HG03354 (cell line): ENCODE measurements around the gene PTPRG.
"Not testable (repeated sequence)": the region's sequence is repeated elsewhere in the genome, so short reads cannot be mapped to it uniquely, and the experiment has no call there.

ENCODE experiments used
- ATAC-seq: cut with Tn5 transposase; IDR thresholded peaks from one replicate; pipeline ENCODE4 v1.9.1; 2021; ENCODE audit warnings: mild to moderate bottlenecking; ENCODE audit not compliant: unreplicated experiment, poor library complexity, severe bottlenecking

Gene PTPRG

DNA sequence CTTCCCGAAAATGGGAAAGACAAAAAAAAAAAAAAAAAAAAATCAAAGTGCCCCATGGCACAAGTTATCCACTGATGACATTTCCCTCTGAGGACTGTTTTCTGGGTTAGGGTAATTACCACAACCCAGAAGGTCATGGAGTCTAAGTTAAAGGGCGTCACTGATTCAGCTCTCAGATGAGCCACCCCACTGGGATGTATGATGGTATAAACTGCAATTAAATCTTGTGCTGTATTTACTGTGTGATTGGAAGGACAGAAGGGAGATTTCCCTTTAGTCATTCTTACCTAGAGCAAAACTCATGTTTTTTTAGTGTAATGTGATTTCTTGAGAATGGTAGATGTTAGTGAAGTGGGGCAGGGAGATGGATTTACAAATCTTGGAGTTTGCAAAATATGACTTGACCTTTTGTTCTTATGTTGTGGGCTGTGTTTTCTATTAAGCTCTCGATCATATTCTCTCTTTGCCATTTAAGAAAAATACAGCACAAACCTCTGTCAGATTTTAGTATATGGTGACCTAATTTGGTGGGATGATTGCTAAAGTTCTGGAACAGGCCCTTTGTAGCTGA lies 244.2 kb downstream of the PTPRG start:
- no peak for ATAC-seq

DNA sequence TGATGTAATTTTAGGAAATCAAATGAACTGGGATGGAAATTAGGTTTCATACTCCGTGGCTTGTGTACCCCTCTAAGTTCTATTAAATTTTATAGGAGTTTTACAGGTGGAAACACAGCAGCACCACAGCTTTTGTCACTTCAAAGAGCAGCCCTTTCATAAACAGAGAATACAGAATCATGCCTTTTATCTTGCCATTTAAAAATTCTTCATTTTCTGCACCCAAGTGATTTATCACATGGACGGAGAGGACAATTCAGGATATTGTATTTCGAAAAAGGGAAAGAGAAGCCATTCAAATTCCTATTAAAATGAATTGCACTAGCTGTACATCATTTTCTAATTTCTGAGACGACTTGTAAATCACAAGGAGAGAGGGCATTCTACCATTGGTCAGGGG lies 245.4 kb downstream of the PTPRG start:
- ATAC-seq: no peak

DNA sequence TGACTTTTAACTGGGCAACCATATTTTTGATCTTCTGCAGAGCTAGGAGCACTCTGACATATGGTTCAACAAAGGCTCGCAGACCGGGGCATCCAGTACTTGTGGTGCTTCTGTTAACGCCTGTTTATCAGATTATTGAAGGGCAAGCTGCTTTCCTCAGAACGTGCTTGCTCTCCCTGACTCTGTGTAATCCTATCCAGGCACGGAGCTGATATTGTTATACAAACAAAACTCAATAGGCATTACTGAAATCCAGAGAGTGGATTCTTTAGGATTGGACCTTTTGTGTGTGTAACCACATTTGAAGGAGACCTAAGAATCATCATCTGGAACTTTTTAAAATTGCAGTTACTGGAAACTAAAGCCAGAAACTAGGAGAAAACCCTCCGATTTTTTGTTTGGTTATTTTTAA lies 246.5 kb downstream of the PTPRG start:
- ATAC-seq: no peak

DNA sequence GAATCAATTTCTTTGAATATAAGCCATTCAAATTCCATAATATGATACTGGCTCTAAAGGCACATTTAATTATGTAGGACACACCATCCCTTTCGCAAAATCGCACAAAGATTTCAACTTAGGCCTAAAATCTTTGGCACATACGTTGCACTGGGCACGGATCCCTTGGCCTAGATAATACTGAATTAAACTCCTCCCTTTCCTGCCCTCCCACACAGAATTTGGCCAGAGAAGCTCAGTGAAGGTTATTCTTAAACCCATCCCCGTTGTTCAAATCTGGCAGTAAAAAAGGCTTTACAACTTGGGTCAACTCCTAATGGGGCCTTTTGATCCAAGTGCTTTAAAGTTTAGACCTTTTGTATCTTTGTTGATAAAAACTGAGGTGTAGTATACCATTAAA lies 247.2 kb downstream of the PTPRG start:
- ATAC-seq: no peak

DNA sequence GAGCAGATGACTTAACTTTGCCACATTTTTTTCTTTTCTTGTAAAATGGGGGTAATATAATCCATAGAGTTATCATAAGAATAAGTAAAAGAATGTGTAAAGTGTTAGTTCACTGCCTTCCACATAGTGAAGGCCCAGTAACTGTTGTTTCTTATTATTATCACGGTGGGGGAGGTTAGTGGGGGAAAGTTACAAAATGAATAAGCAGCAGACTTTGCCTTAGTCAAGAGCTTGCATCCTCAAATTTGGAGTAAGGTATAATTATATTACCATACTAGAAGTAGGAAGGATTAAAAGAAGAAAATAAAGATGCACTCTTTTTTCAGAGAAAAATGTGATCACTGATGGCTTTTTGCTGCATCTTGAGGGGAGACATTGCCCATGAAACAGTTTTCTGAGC lies 247.6 kb downstream of the PTPRG start:
- ATAC-seq: no peak

DNA sequence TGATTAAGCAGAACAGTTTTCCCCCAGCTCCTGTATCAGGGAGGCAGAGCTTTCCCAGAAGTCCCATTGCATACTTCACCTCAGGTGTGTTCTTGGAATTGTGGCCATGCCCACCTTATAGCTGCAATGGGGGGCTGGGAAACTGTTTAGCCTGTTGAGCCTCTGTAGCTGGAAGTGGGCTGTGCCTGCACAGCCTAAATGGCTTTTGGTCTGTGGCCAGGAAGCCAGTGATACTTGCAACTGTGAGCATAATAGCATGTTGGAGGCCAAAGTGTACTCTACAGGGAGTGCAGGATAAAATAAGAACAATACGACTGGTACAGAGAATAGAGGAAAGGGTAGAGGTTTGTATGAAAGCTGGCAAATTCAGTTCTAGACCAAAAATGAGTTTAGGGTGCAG lies 248.5 kb downstream of the PTPRG start:
- no peak for ATAC-seq

DNA sequence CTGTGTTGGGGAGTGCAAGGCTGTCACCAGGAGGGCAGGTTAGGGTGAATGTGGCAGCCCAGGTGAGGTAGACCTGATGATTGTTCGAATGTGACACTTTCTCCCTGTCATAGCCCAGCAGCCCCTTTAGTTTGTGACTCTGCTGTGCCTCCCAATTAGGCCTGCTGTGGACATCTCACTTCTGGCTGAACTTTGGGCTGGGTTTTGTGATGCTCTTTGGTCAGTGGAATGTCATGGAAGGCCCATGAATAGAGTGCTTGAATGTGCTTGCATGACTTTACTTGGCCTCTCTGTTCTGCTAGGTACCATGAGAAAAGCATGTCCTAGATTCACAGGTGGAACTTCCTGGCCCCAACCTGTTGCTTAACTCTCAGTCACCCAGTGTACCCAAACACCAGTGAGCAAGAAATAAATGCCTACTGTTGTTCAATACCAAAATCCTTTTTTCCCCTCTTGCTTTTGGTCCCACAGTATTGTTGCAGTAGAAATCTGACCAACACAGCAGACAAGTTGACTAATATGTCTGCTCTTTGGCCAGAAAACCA lies 249.7 kb downstream of the PTPRG start:
- no peak for ATAC-seq

DNA sequence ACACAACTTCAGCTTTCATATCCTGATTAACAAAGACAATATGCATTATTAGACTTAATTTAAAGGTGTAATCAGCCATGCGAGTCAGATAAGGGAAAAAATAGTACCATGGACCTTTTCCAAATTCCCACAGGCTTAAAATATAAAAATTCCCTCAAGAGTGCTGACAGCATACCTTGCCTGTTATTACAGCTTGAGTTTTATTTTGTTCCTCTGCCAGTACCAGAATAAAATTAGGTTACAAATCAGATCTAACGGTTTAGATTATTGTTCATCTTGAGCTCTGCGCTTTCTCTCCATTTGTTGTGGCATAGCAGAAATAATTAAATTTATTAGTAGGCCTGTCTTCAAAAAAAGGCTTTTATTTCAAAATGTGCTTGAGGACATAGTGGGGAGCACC lies 250.3 kb downstream of the PTPRG start:
- no peak for ATAC-seq

DNA sequence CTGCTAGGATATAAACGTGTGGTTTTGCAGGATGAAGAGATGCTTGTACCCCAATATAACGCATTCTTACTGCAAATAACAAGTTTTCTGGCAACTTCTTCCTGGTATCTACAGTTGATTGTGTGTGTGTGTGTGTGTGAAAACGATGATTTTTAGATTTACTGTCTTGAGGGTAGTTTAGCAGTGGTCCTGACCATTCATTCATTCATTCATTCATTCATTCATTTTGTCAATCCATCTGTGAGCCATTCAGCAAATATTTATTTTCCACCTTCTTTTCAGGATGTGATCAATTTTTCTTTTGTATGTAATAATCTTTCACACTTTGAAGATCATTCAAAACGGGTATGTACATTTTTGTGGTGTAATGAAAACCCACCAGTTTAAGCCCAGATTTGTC lies 250.7 kb downstream of the PTPRG start:
- ATAC-seq: no peak

DNA sequence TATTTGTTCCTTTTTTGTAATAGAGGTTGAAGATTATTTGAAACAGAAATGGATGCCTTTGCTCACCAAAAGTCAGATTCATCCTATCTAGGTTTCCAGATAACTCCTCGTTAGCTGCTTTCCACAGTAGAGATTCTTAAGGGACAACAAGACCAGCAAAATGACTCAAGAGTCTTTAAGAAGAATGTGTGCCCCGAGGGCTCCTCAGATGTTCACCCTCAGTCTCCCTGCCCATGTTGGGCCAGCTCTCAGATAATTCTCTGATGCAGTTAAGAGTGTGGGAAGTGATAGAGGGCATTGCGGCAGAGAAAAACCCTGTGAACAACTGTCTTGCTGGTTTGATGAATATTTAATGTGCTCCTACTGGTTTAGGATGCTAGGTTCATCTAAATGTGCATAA lies 251.1 kb downstream of the PTPRG start:
- ATAC-seq: no peak

DNA sequence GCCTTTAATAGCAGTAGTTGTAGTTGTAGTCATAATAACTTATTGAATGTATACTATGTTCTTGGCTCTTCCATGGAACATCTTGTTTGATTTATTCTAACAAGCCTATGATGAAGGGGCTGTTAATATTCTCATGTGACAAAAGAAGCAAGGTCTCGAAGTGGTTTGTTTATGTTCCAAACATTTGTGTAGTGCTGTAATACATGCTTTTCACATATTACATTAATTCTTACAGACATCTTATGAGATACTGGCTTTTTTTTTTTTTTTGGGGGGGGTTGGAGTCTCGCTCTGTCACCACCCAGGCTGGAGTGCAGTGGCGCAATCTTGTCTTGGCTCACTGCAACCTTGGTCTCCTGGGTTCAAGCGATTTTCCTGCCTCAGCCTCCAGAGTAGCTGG lies 252.3 kb downstream of the PTPRG start:
- no peak for ATAC-seq

DNA sequence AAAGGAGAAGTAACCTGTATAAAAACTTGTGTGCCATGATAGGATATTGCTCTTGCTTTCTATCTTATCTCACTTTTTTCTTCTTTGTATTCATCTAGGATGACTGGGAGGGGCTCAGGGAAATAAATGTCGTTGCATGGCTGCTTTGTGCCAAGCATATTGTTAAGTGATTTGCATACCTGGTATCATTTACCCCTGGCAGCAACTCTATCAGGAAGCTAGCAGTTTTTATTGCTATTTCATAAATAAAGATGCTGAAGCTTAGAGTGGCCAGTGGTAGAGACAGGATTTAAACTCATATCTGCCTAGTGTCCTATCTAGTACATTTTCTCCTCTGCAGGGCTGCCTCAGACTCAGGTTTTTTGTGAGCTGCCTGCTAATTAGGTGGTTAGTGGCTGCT lies 253.3 kb downstream of the PTPRG start:
- ATAC-seq: no peak

DNA sequence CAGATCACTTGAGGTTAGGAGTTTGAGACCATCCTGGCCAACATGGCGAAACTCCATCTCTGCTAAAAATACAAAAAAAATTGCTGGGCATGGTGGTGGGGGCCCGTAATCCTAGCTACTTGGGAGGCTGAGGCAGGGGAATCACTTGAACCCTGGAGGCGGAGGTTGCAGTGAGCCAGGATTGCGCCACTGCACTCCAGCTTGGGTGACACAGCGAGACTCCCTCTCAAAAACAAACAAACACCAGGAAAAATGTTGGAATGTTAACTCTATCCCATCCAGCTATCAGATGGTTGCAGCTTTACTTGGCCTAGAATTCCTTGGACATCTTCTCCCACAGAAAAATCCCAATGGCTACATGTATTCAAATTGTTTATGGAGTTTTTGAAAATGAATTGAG lies 254.9 kb downstream of the PTPRG start:
- not testable (repeated sequence) for ATAC-seq

DNA sequence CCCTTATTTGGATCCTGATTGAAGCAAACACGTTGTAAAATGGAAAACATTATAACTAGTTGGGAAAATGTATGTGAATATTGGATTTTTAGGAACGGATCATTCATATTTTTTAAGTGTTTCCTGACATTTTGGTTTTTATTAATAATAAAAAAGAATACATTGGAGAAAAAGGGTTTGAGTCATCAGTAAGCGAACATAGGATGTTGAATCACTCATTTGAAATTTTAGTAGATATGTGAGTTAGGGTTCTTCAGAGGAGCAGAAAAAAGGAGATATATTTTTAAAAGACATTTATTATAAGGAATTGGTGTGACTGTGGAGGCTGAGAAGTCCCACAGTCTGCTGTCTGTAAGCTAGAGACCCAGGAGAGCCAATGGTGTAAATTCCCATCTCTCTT lies 258.5 kb downstream of the PTPRG start:
- no peak for ATAC-seq

DNA sequence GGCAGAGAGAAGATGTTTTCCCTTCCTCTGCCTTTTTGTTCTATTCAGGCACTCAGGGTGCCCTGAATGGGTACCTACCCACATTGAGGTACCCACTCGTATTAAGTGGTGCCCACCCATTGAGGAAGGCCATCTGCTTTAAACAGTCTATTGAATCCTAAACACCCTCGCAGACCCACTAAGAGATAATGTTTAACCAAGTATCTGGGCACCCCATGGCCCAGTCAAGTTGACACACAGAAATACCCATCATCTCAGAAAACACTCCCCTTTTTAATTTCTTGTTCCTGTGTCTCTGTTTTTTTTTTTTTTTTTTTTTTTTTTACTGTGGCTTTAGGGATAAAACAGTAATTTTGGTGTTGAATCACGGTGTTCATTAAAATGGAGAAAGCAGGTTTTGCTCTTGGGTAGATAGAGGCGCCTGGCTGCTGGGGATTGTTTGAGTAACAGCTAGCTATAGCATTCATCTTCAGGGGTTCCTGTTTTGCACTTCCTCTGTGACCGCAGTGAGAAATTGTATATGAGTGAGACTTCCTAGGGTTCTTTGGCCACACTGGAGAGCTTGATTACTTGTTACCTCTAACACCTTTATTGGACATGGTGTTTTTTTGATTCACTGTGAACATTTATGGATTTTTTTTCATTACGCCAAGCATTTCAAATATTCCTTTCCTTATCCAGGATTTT lies 259.1 kb downstream of the PTPRG start:
- ATAC-seq: no peak

DNA sequence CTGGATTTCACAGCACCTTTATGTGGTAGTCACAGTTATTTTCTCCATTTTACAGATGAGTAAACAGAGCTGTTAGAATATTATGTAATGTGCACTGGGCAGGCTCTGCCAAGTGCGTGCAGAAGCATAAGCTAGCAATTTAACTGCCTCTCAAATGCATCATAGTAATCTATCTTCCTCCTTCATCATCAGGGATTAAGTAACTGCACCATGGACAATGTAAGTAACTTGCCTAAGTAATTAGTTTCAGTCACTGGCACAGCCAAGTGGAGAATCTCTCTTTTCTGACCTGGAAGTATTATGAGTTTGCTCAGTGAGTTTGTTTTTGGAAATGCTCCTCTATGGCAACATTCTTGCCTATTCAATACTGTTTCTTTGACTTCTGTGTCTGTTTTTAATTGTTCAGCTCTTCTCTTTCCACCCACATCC lies 260.5 kb downstream of the PTPRG start:
- ATAC-seq: no peak

DNA sequence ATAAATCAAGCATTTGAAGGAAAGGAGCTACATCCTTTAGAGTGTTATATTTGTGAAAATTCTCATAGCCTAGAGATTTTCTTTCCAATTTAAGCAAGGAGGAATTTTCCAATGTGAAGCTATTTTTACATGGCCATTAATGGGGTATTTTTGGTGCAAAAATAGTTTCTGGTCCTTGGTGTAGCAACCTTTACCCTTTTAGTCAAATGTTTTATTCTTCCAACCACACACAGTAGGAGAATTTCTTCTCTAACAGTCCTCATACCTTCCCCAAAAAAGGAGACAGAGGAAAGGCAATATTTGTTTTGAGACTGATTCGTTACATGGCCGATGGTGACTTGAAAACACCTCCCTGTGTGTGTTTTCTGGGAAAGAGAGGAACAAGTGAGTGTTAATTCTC lies 261.2 kb downstream of the PTPRG start:
- ATAC-seq: no peak

DNA sequence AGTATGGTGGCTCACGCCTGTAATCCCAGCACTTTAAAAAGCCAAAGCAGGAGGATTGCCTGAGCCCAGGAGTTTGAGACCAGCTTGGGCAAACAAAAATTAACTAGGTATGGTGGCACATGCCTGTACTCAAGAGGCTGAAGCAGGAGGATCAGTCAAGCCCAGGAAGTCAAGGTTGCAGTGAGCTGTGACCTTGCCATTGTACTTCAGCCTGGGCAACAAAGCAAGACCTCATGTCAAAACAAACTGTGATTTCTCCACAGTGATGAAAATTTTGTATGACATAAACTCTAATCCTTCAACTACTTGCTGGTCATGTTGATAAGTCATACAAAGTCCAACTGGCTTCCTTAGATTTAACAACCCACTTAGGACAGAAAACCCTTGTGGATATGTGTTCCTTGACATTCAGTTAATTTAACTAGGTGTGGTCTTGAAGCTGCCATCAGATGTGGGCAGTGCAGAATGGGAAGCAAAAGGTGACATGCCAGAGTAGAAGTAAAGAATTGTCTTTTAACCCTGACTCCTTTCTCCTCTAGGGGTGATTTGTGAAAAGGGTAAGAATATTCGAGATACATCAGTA lies 263.3 kb downstream of the PTPRG start:
- ATAC-seq: no peak

DNA sequence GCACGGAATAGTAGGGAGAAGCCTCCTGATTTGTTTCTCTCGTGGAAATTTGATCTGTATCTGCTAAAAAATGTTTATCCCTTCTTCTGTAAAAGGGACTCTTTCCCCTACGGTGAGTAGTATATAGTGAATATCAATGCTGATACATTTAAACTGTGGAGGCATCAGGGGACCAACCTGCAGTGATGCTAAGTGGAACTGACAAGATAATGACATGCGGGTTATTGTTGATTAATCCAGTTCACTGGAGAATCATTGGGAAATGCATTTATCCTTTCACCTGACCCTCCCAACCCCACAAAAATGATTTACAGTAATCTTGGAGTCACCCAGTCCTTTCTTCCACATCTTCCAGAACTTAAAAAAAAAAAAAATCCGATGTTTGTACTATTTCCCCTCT lies 264.8 kb downstream of the PTPRG start:
- ATAC-seq: no peak

DNA sequence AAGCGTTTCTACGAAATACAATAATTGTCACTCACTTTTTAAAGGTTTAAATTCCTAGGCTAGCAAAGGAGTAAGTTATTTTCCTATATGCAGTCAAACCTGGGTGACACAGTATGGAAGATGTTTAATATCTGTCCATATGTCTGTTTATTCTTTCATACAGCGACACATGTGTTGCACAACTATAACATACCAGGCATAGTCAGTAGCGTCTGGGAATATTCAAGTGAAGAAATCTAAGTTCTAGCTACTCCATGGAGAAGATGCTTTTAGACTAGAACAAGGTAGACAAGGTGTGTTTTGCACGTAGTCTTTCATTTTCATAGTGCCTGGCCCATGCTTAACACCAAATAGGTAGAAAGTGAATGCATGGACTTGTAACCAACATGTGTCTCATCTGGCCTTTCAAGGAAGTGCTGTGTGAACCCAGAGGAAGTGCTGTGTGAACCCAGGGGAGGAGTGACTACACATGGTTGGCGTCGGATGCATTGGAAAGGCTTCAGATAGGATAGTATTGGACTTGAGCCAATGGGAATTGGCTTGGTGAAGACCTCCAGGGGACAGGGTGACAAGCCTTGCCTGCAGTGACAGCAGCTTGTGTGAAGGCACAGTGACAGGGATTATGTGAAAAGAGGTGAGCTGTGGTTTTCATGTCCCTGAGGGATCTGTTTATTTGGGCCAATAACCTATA lies 267.0 kb downstream of the PTPRG start:
- no peak for ATAC-seq
